B cell (primary cell): ENCODE measurements around the gene SEC22B. TPM values are rescaled to one million over a fixed set of nuclear protein-coding genes. Genes with fewer than 3 reads are reported as not detected.
"Not testable (repeated sequence)": the region's sequence is repeated elsewhere in the genome, so short reads cannot be mapped to it uniquely, and the experiment has no call there.

Source experiments
- ATAC-seq: fragments of 200-7000 bp; cut with Tn5 transposase; one replicate; pipeline ENCODE4 v1.10.0; 2021; ENCODE audit warnings: low read depth, mild to moderate bottlenecking, moderate number of reproducible peaks, moderate library complexity
- CTCF ChIA-PET: fragments of 350-600 bp; sonication (Branson Sonifier 250); formaldehyde crosslinking; loops from one replicate; lab custom pipeline; 2021; ENCODE audit warnings: antibody characterized with exemption, inconsistent platforms; lab: Charles Lee
- POLR2A ChIA-PET: fragments of 350-600 bp; sonication (Branson Sonifier 250); formaldehyde crosslinking; loops from one replicate; lab custom pipeline; 2021; ENCODE audit warnings: antibody characterized with exemption; lab: Charles Lee
- DNase-seq: peaks from one replicate; pipeline ENCODE4 v3.0.0; 2013
- H2AFZ ChIP-seq: 2 replicates; pipeline ENCODE4 v1.6.1; 2012; ENCODE audit warnings: mild to moderate bottlenecking, low read depth, low read length; ENCODE audit not compliant: insufficient read depth, poor library complexity, severe bottlenecking
- H3K27ac ChIP-seq, 2 donors: 1 replicate in 1 of 2; 2 replicates in 1 of 2; pipeline ENCODE4 v1.5.1; 2012 to 2013; ENCODE audit warnings: low read length in 2 of 2, mild to moderate bottlenecking in 2 of 2, moderate library complexity in 1 of 2
- H3K27me3 ChIP-seq, 4 experiments: fragments of 200-600 bp in 1 of 4; sonication (generic) in 1 of 4; replicated peaks in 1 of 4; 1 replicate in 2 of 4; 2 replicates in 2 of 4; pipeline versions ENCODE4 v1.6.1 to v1.7.0; 2013 to 2016; ENCODE audit warnings: low read length in 3 of 4, mild to moderate bottlenecking in 2 of 4, mixed read lengths in 1 of 4, moderate library complexity in 1 of 4; ENCODE audit not compliant: insufficient read depth in 4 of 4, control insufficient read depth in 3 of 4; ENCODE audit errors: control extremely low read depth in 1 of 4
- H3K36me3 ChIP-seq, 2 experiments: replicated peaks in 1 of 2; 1 replicate in 1 of 2; 2 replicates in 1 of 2; pipeline versions ENCODE4 v1.6.1 to v1.7.1; 2013; ENCODE audit warnings: low read length in 1 of 2; ENCODE audit not compliant: insufficient read depth in 2 of 2, control insufficient read depth in 1 of 2; ENCODE audit errors: control extremely low read depth in 1 of 2, extremely low read depth in 1 of 2
- H3K4me1 ChIP-seq, 2 donors: fragments of 200-600 bp in 1 of 2; sonication (generic) in 1 of 2; 1 replicate in 1 of 2; 2 replicates in 1 of 2; pipeline versions ENCODE4 v1.5.1 to v1.6.1; 2013 to 2017; ENCODE audit warnings: low read length in 2 of 2; ENCODE audit not compliant: control insufficient read depth in 2 of 2, insufficient read depth in 2 of 2
- H3K4me2 ChIP-seq: replicated peaks from 2 replicates; pipeline ENCODE3; 2012; ENCODE audit warnings: mild to moderate bottlenecking, low read depth, low read length; ENCODE audit not compliant: poor library complexity, severe bottlenecking
- H3K4me3 ChIP-seq, 5 experiments: fragments of 200-600 bp in 1 of 5; sonication (generic) in 1 of 5; 1 replicate in 3 of 5; 2 replicates in 2 of 5; pipeline versions ENCODE4 v1.5.1 to v1.7.0; 2011 to 2016; ENCODE audit warnings: low read length in 4 of 5, mild to moderate bottlenecking in 4 of 5, low read depth in 2 of 5, control low read depth in 1 of 5, moderate library complexity in 1 of 5; ENCODE audit not compliant: insufficient read depth in 1 of 5; ENCODE audit errors: control extremely low read depth in 1 of 5, extremely low read depth in 1 of 5
- H3K79me2 ChIP-seq: fragments of 200-600 bp; sonication (generic); one replicate; pipeline ENCODE4 v1.6.0; 2016; ENCODE audit warnings: low read length; ENCODE audit not compliant: control insufficient read depth, insufficient read depth
- H3K9ac ChIP-seq: fragments of 200-600 bp; sonication (generic); 2 replicates; pipeline ENCODE4 v1.6.1; 2017; ENCODE audit warnings: mild to moderate bottlenecking, low read length, moderate library complexity
- H3K9me3 ChIP-seq, 3 donors: one replicate each; pipeline versions ENCODE4 v1.6.1 to v1.7.1; 2013; ENCODE audit warnings: low read length in 2 of 3; ENCODE audit not compliant: control insufficient read depth in 2 of 3, insufficient read depth in 1 of 3; ENCODE audit errors: control extremely low read depth in 1 of 3
- H4K20me1 ChIP-seq: 2 replicates; pipeline ENCODE4 v1.6.0; 2012; ENCODE audit warnings: mild to moderate bottlenecking, low read length; ENCODE audit not compliant: insufficient read depth, control insufficient read depth, poor library complexity, severe bottlenecking
- H3K27ac Mint-ChIP-seq: one replicate; pipeline ENCODE4 v1.8.0; 2021; ENCODE audit warnings: mixed read lengths
- H3K27me3 Mint-ChIP-seq: one replicate; pipeline ENCODE4 v1.8.0; 2021; ENCODE audit warnings: mixed read lengths
- H3K4me1 Mint-ChIP-seq: one replicate; pipeline ENCODE4 v1.8.0; 2021; ENCODE audit warnings: mixed read lengths
- H3K4me3 Mint-ChIP-seq: one replicate; pipeline ENCODE4 v1.8.0; 2021; ENCODE audit warnings: mixed read lengths
- H3K9me3 Mint-ChIP-seq: one replicate; pipeline ENCODE4 v1.8.0; 2022; ENCODE audit warnings: mixed read lengths; ENCODE audit not compliant: insufficient read depth
- CTCF ChIP-seq: fragments of 200-600 bp; IDR thresholded peaks from one replicate; pipeline ENCODE4 v1.8.0; 2022; ENCODE audit warnings: antibody characterized with exemption, mild to moderate bottlenecking
- EZH2 ChIP-seq: IDR thresholded peaks from 2 replicates; pipeline ENCODE4 v1.6.1; 2012; ENCODE audit warnings: borderline replicate concordance, low read depth, mild to moderate bottlenecking, moderate library complexity, low read length; ENCODE audit not compliant: insufficient read depth, poor library complexity, severe bottlenecking
- WGBS: methylation state at CpG from one replicate; pipeline ENCODE4 v1.1.5; 2013; ENCODE audit warnings: missing lambda C conversion rate; ENCODE audit not compliant: insufficient coverage; 5-methylcytosine and 5-hydroxymethylcytosine counted together
- intact Hi-C: fragments of 100-400 bp; cut with micrococcal nuclease; formaldehyde crosslinking; loops from one replicate; pipeline ENCODE4 v1.10.0; 2022
- polyA minus RNA-seq: library from RNA; depleted of rRNA, polyadenylated mRNA; stranded (reverse); fragments of >200 nt; gene quantifications from 2 replicates; pipeline ENCODE4 v1.2.3, GENCODE V29; 2012
- polyA plus RNA-seq: library from polyadenylated mRNA; depleted of rRNA; stranded (reverse); fragments of >200 nt; gene quantifications from 2 replicates; pipeline ENCODE4 v1.2.3, GENCODE V29; 2012
- total RNA-seq, 2 donors: library from RNA; stranded (reverse); fragments of 120-200 nt in 1 of 2; gene quantifications; 1 replicate in 1 of 2; 2 replicates in 1 of 2; pipeline versions ENCODE4 v1.2.3 to v1.2.4, GENCODE V29; 2013 to 2022

SEC22B gene
- total RNA-seq, result 32.0 and 33.0 TPM in 2 replicates
- 22.8 TPM for total RNA-seq (2013)
- 6.5 and 8.8 TPM in 2 replicates for polyA plus RNA-seq
- polyA minus RNA-seq, result 8.7 and 10.5 TPM in 2 replicates

GRCh38 chr1:120176092-120176855 lies at the start of gene SEC22B:
Gene SEC22B, minus strand, starts transcription at chr1:120176520. Its CDS starts 139 bp downstream, at chr1:120176381.
- peak within 1 kb of the TSS; percentile 92 for H3K9ac ChIP-seq
- TF ChIP-seq CTCF (no peak), EZH2 (no peak)
- intact Hi-C loops, result no loop called here
- H3K79me2 ChIP-seq, result peaks cover 18% of the 10 kb centered on the region
- ChIA-PET POLR2A (no interaction called here), CTCF (no interaction called here)
- Mint-ChIP-seq H3K4me1 (peaks cover 12% of the 10 kb centered on the region), H3K27me3 (peaks cover 8% of the 10 kb centered on the region), H3K27ac (peak within 1 kb of the TSS; percentile 98), H3K4me3 (peak within 1 kb of the TSS; percentile 99), H3K9me3 (no peaks in the 10 kb centered on the region)
- peaks cover 4 to 7% of the 10 kb centered on the region in 2 donors for H3K4me1 ChIP-seq
- peak within 1 kb of the TSS; percentile 82 for H3K4me2 ChIP-seq
- H3K4me3 ChIP-seq, result peak within 1 kb of the TSS; percentile 76 to 98 (median 81)
- H3K9me3 ChIP-seq, result peaks cover 0 to 4% (median 2%) of the 10 kb centered on the region in 3 donors
- H4K20me1 ChIP-seq, result no peaks in the 10 kb centered on the region
- no peaks in the 10 kb centered on the region for H3K36me3 ChIP-seq
- H2AFZ ChIP-seq, result peak within 1 kb of the TSS; percentile 91
- ATAC-seq (peak; percentile 99), DNase-seq (peak; percentile 95)
- H3K27me3 ChIP-seq, result no peaks in the 10 kb centered on the region
- WGBS, result under 1% methylated on average over 35 of the region's 39 CpGs
- peak within 1 kb of the TSS; percentile 73 to 91 for H3K27ac ChIP-seq

- H3K4me3 Mint-ChIP-seq, intact Hi-C loops, H3K27me3 ChIP-seq, H3K4me2 ChIP-seq, H3K36me3 ChIP-seq, ATAC-seq, H2AFZ ChIP-seq, H3K9me3 ChIP-seq, H3K9me3 Mint-ChIP-seq, H3K4me1 Mint-ChIP-seq, H3K27ac ChIP-seq, H3K79me2 ChIP-seq, H4K20me1 ChIP-seq, POLR2A ChIA-PET, CTCF ChIA-PET, H3K4me1 ChIP-seq, H3K4me3 ChIP-seq, H3K27me3 Mint-ChIP-seq, DNase-seq, H3K9ac ChIP-seq, H3K27ac Mint-ChIP-seq: not testable (repeated sequence)
- WGBS, result no CpG with 5 or more reads among the region's 2 CpGs
These were observed 41.6 kb upstream of the SEC22B start for GRCh38 chr1:120217933-120218332.

GRCh38 chr1:120217175-120217929 lies 41.0 kb upstream of the SEC22B start:
- WGBS, result no CpG with 5 or more reads among the region's 3 CpGs
- CTCF ChIA-PET, result not testable (repeated sequence)

More at GRCh38 chr1:120217175-120217929, 41.0 kb upstream of the SEC22B start:
- H2AFZ ChIP-seq, H3K27ac Mint-ChIP-seq, H3K4me1 ChIP-seq, H3K4me1 Mint-ChIP-seq, H4K20me1 ChIP-seq, DNase-seq, H3K4me3 Mint-ChIP-seq, H3K9me3 ChIP-seq, H3K36me3 ChIP-seq, H3K4me2 ChIP-seq, H3K27ac ChIP-seq, intact Hi-C loops, POLR2A ChIA-PET, H3K4me3 ChIP-seq, H3K9ac ChIP-seq, H3K9me3 Mint-ChIP-seq, H3K27me3 ChIP-seq, H3K79me2 ChIP-seq, ATAC-seq, H3K27me3 Mint-ChIP-seq: not testable (repeated sequence)
